Fibroblast of villous mesenchyme (primary cell): ENCODE measurements around the gene SLC35F3. TPM values are rescaled to one million over a fixed set of nuclear protein-coding genes. Genes with fewer than 3 reads are reported as not detected.

Experiments
- DNase-seq: peaks from one replicate; pipeline ENCODE4 v3.0.0-alpha.2; 2010; ENCODE audit warnings: low read depth
- H3K4me3 ChIP-seq: 2 replicates; pipeline ENCODE4 v1.5.1; 2011; ENCODE audit warnings: low read depth, mild to moderate bottlenecking, low read length
- total RNA-seq: library from RNA; depleted of rRNA; stranded (reverse); fragments of >200 nt; gene quantifications from 2 replicates; pipeline ENCODE4 v1.2.3, GENCODE V29; 2012
- TF ChIP-seq, protein P1 (sequence below): IDR thresholded peaks from 2 replicates; pipeline ENCODE4 v1.5.1; 2012; ENCODE audit warnings: low read depth, mild to moderate bottlenecking, low read length; ENCODE audit not compliant: insufficient read depth

Gene SLC35F3
- total RNA-seq, 1 donor = 1.7 TPM

DNA sequence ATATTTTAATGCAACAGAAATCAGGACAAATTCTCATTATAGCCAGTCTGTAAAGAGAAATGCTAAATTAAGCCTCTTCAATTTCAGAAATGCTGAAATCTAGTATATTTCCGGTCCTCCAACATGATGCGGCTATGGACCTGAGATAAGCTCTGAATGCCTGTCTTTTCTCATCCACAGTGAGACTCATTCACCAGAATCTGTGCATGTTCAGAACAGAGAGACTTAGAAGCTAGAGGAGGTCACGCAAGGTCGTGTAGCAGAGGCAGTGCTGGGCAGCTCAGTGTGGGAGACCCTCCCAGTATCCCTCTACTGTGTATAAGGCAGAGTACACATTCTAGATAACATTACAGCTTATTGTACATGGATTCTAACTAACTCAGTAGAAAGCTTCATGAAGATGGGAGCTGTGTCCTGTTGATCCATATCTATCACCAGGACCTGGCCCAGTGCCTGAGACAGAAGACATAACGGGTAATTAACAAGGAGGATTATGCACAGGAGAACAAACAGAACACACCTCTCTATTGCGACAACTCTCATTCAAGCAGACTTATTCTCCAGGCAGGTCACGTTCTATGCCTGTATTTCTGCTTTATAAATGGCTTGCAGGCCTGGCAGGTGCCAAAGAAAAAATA is 371.8 kb downstream of the SLC35F3 start:
- no peak for DNase-seq
- TF ChIP-seq, protein P1, sequence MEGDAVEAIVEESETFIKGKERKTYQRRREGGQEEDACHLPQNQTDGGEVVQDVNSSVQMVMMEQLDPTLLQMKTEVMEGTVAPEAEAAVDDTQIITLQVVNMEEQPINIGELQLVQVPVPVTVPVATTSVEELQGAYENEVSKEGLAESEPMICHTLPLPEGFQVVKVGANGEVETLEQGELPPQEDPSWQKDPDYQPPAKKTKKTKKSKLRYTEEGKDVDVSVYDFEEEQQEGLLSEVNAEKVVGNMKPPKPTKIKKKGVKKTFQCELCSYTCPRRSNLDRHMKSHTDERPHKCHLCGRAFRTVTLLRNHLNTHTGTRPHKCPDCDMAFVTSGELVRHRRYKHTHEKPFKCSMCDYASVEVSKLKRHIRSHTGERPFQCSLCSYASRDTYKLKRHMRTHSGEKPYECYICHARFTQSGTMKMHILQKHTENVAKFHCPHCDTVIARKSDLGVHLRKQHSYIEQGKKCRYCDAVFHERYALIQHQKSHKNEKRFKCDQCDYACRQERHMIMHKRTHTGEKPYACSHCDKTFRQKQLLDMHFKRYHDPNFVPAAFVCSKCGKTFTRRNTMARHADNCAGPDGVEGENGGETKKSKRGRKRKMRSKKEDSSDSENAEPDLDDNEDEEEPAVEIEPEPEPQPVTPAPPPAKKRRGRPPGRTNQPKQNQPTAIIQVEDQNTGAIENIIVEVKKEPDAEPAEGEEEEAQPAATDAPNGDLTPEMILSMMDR = no peak
- no peak overlapping the region for H3K4me3 ChIP-seq

DNA sequence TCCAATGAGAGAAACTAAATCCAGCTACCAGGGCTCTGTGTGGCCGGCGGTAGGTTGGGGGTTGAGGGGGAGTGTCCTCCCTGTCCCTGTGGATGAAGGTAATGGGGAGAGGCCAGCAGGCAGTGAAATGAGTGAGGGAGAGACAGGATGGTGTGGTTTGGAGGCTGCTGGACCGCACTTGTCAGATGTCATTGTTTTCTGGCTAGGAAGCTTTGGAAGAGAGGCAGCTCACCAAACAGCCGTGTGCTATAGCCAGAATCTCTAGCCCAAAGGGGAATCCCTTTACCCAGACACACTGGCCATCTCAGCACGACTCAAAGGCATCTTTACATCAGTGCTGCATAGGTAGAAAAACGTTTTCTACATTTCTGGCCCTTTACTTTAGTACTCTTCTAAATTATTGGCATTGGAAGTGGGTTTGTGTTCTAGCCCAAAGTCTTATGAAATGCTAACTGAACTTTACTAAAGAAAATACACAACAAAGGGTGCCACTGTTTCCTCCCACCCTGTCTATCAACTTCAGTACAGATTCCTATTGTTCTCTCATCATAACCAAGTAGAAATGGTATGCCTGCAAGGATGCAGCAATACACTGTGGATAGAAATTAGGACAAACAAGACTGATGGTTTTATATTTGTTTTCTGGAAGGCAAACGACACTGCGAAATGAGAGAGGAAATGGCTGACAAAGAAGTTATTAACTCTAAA is 372.8 kb downstream of the SLC35F3 start:
- TF ChIP-seq, protein P1 = no peak
- no peak for DNase-seq
- no peak overlapping the region for H3K4me3 ChIP-seq

DNA sequence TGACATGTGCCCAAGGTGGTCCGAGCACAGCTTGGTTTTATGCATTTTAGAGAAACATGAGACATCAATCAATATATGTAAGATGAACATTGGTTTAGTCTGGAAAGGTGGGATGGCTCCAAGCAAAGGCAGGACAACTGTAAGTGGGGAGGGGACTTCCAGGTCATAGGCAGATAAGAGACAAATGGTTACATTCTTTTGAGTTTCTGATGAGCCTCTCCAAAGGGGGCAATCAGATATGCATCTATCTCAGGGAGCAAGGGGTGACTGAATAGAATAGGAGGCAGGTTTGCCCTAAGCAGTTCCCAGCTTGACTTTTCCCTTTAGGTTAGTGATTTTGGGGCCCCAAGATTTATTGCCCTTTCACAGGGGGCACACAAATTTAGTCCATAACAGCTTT is 374.5 kb downstream of the SLC35F3 start:
- TF ChIP-seq, protein P1 = no peak
- no peak overlapping the region for H3K4me3 ChIP-seq
- no peak for DNase-seq

DNA sequence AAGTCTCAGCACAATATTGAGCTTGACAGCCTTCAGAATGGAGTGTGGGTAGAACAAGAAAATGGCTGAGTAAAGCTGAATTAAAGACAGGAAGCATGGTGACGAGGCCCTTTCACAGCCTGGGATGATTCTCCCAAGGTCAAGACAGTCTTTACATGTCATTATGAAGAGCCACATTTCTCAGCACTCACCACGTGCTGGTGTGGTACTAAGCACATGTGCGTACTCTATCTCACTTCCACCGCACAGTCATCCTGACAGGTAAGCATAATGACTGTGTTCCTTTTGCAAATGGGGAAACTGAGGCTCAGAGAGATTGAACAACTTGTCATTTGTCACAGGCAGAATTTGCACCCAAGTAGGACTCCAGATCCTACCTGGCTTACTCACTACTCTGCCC is 376.0 kb downstream of the SLC35F3 start:
- TF ChIP-seq, protein P1 = no peak
- H3K4me3 ChIP-seq = no peak overlapping the region
- no peak for DNase-seq

DNA sequence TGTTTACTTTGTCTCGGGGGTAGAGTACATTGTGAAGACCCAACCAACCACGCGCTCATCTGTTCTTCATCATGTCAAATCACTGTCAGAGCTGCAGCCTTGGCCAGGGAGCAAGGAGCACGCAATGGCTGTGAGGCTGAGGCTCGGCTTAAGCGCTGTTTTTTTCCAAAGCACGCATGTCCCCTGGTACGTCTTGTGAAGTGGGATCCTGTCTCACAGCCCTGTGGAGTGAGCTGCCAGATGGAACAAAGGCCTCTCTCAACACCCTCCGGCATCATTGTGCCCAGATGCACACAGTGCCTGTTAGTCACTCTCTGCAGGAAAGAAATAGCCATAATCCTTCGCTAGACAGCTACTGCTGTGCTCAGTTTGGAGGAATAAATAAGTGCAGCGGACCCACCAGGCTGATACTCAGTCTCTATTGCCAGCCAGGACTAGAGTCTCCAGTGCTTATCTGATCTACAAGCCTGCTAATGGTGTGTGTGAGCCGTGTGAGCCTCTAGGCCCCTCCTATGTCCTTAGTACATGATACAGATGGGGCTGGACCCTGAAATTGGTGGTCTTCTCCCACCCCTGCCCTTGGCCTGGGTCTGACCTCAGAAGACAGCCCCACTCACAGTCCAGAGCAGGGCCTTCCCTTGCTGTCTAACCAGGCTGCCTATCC is 377.5 kb downstream of the SLC35F3 start:
- TF ChIP-seq, protein P1 = no peak
- no peak overlapping the region for H3K4me3 ChIP-seq
- no peak for DNase-seq

DNA sequence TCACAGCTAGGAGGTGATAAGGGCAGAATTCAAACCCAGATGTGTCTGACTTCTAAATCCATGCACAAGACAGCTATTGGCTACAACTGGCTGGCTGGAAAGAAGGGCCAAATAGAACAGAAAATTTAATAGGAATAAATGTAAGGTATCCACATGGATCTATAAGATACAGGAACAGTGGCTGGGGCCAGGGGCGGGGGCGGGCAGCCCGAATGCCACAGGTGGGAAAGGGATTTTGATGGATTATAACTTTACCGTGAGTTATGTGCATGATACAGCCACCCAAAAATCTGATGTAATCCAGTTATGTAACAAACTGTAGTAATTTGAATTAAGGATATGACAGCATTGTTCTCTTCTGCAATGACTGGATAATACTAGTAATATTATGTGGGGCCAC is 381.7 kb downstream of the SLC35F3 start:
- DNase-seq = no peak
- TF ChIP-seq, protein P1 = no peak
- no peak overlapping the region for H3K4me3 ChIP-seq
